H1 (cell line): ENCODE measurements around the gene PPP3R2. TPM values are rescaled to one million over a fixed set of nuclear protein-coding genes. Genes with fewer than 3 reads are reported as not detected.

Source experiments
- CBX8 ChIP-seq: fragments of 300-800, 300-1000 bp; sonication (generic); IDR thresholded peaks from 2 replicates; pipeline ENCODE4 v1.7.1; 2016; ENCODE audit warnings: low read depth, low read length, borderline replicate concordance
- KDM4A ChIP-seq: IDR thresholded peaks from one replicate; pipeline ENCODE4 v1.7.1; 2012; ENCODE audit warnings: low read depth, mild to moderate bottlenecking, moderate library complexity, low read length, inconsistent platforms; ENCODE audit not compliant: severe bottlenecking
- RFX5 ChIP-seq: IDR thresholded peaks from 2 replicates; pipeline ENCODE4 v1.6.1; 2011; ENCODE audit warnings: low read depth, low read length, improper control_type of control experiment, borderline replicate concordance
- TCF12 ChIP-seq: IDR thresholded peaks from 2 replicates; pipeline ENCODE4 v1.6.1; 2011; ENCODE audit warnings: low read depth, mild to moderate bottlenecking, low read length
- USF2 ChIP-seq: IDR thresholded peaks from 2 replicates; pipeline ENCODE4 v1.6.1; 2011; ENCODE audit warnings: low read length, improper control_type of control experiment
- polyA plus RNA-seq, 7 experiments: library from polyadenylated mRNA; depleted of rRNA in 3 of 7; stranded (reverse) in 5 of 7; unstranded in 2 of 7; fragments of >200 nt in 5 of 7; fragments of 200-250 nt in 2 of 7; gene quantifications; 1 replicate in 5 of 7; 2 replicates in 1 of 7; 4 replicates in 1 of 7; pipeline versions ENCODE4 v1.2.1 to v1.2.3, GENCODE V29; 2011 to 2013; ENCODE audit warnings: missing spikeins in 2 of 7, mixed read lengths in 2 of 7
- total RNA-seq: library from RNA; stranded (reverse); fragmentation: NEBNext Ultra II Directional; extraction: Animal tissue kit (Norgen Biotek cat#: 25700); gene quantifications from 2 replicates; pipeline ENCODE4 v1.2.1, GENCODE V29; 2021

Gene PPP3R2
- total and polyA plus RNA-seq, 2 of the 8 experiments (the other 6 are each of a cell fraction or from before 2014, with no cell fraction given): not detected

GRCh38 chr9:101582553-101582952, 12.2 kb downstream of the PPP3R2 start (continued):
- TF ChIP-seq RFX5 (no peak), TCF12 (no peak), USF2 (no peak), KDM4A (no peak), CBX8 (no peak)
- TF ChIP-seq, all 59 proteins: peak for 0
